HepG2 (cell line): ENCODE results near the gene MAPK8. TPM values are rescaled to one million over a fixed set of nuclear protein-coding genes. Genes with fewer than 3 reads are reported as not detected.

ENCODE experiments used
- ATAC-seq: fragments of 200-7000 bp; cut with Tn5 transposase; 3 replicates; pipeline ENCODE4 v1.9.1; 2020; ENCODE audit warnings: mild to moderate bottlenecking, moderate library complexity
- BruUV-seq: library from RNA; stranded (reverse); fragments of 400-500 nt; replicated peaks from 2 replicates; lab custom pipeline; 2021; lab: Mats Ljungman, UMichigan
- CTCF ChIA-PET: fragments of 300-600 bp; formaldehyde crosslinking; extraction: SDS; loops from one replicate; lab custom pipeline; 2021; ENCODE audit warnings: low total read pairs, inconsistent platforms, low intra/inter-chr PET ratio; lab: Yijun Ruan, JAX
- POLR2A ChIA-PET: fragments of 350-600 bp; sonication (Branson Sonifier 250); formaldehyde crosslinking; loops from one replicate; lab custom pipeline; 2020; ENCODE audit warnings: antibody characterized with exemption, inconsistent platforms; lab: Yijun Ruan, JAX
- DNase-seq: peaks from one replicate; pipeline ENCODE4 v3.0.0-alpha.2; 2015; ENCODE audit warnings: low spot score
- FAIRE-seq: peaks from 3 replicates; lab custom pipeline; 2011; peaks lifted over from hg19 to GRCh38; lab: Jason Lieb, UNC
- H2AFZ ChIP-seq: one replicate; pipeline ENCODE4 v1.6.1; 2011; ENCODE audit warnings: low read length, inconsistent platforms
- H3K27ac ChIP-seq: fragments of 300-600 bp; 3 replicates; pipeline ENCODE4 v1.8.0; 2011; ENCODE audit warnings: mixed run types, mild to moderate bottlenecking, mixed read lengths, low read length, inconsistent platforms; ENCODE audit not compliant: insufficient read depth; ENCODE audit errors: extremely low read length
- H3K27me3 ChIP-seq, 2 experiments: fragments of 200-600 bp in 1 of 2; 2 replicates in 1 of 2; 3 replicates in 1 of 2; pipeline versions ENCODE4 v1.6.0 to v1.8.0; 2011; ENCODE audit warnings: low read length in 2 of 2, mild to moderate bottlenecking in 2 of 2, moderate library complexity in 2 of 2, inconsistent platforms in 1 of 2; ENCODE audit not compliant: insufficient read depth in 2 of 2, control insufficient read depth in 1 of 2
- H3K36me3 ChIP-seq, 2 experiments: fragments of 200-600 bp in 1 of 2; replicated peaks in 1 of 2; 2 replicates in 1 of 2; 3 replicates in 1 of 2; pipeline versions ENCODE4 v1.5.1 to v1.8.0; 2011; ENCODE audit warnings: low read length in 2 of 2, inconsistent platforms in 1 of 2; ENCODE audit not compliant: insufficient read depth in 2 of 2, control insufficient read depth in 1 of 2
- H3K4me1 ChIP-seq: 2 replicates; pipeline ENCODE4 v1.5.1; 2012; ENCODE audit warnings: low read length, inconsistent platforms; ENCODE audit not compliant: insufficient read depth
- H3K4me2 ChIP-seq: 2 replicates; pipeline ENCODE4 v1.6.0; 2011; ENCODE audit warnings: low read depth, low read length, inconsistent platforms
- H3K4me3 ChIP-seq, 3 experiments: fragments of 200-600 bp in 1 of 3; sonication (generic), shearing (Covaris generic) in 1 of 3; replicated peaks in 1 of 3; 2 replicates each; pipeline ENCODE4 v1.5.1; 2011 to 2016; ENCODE audit warnings: low read length in 3 of 3, inconsistent platforms in 2 of 3, low read depth in 2 of 3, mild to moderate bottlenecking in 2 of 3, control low read depth in 1 of 3, mixed read lengths in 1 of 3; ENCODE audit not compliant: insufficient read depth in 1 of 3
- H3K79me2 ChIP-seq: one replicate; pipeline ENCODE4 v1.6.1; 2011; ENCODE audit warnings: low read length, inconsistent platforms; ENCODE audit not compliant: insufficient read depth
- H3K9ac ChIP-seq: 2 replicates; pipeline ENCODE4 v1.6.0; 2011; ENCODE audit warnings: mild to moderate bottlenecking, low read depth, low read length, inconsistent platforms; ENCODE audit not compliant: insufficient read depth
- H3K9me3 ChIP-seq: 2 replicates; pipeline ENCODE4 v1.5.1; 2012; ENCODE audit warnings: mild to moderate bottlenecking, low read length
- H4K20me1 ChIP-seq: 2 replicates; pipeline ENCODE4 v1.6.0; 2011; ENCODE audit warnings: inconsistent platforms, mild to moderate bottlenecking, low read length, moderate library complexity; ENCODE audit not compliant: insufficient read depth
- IKZF1 ChIP-seq: fragments of 450-650 bp; IDR thresholded peaks from 2 replicates; pipeline ENCODE4 v1.7.1; 2016
- YY1 ChIP-seq: IDR thresholded peaks from 2 replicates; pipeline ENCODE4 v1.6.1; 2011; ENCODE audit warnings: low read length, low read depth, moderate library complexity, mild to moderate bottlenecking; ENCODE audit not compliant: insufficient read depth, insufficient replicate concordance
- ZKSCAN8 ChIP-seq: IDR thresholded peaks from 2 replicates; pipeline ENCODE4 v1.6.1; 2016; ENCODE audit warnings: borderline replicate concordance, missing genetic modification reagents, missing compliant biosample characterization
- ZNF3 ChIP-seq: IDR thresholded peaks from 2 replicates; pipeline ENCODE4 v1.7.0; 2017; ENCODE audit warnings: inconsistent platforms
- ZNF674 ChIP-seq: sonication (generic); formaldehyde crosslinking; IDR thresholded peaks from 2 replicates; pipeline ENCODE4 v1.5.0; 2020; ENCODE audit warnings: low read depth, mild to moderate bottlenecking, missing genetic modification reagents
- WGBS: methylation state at CpG from one replicate; pipeline ENCODE4 v1.1.6; 2017; ENCODE audit warnings: low lambda C conversion rate; 5-methylcytosine and 5-hydroxymethylcytosine counted together
- in situ Hi-C: cut with HindIII; loops from 2 replicates; pipeline ENCODE4 v1.10.0; 2017; ENCODE audit warnings: low pct_unique_long_range_greater_than_20kb; ENCODE audit not compliant: extremely low pct_ligation_motif_present
- intact Hi-C: fragments of 100-400 bp; cut with micrococcal nuclease; formaldehyde crosslinking; loops from one replicate; pipeline ENCODE4 v1.10.0; 2022; ENCODE audit not compliant: unreplicated experiment
- polyA plus RNA-seq, 8 experiments: library from polyadenylated mRNA; depleted of rRNA in 3 of 8; stranded (reverse) in 7 of 8; unstranded in 1 of 8; fragments of >200 nt; fragmentation: Illumina TruSeq in 4 of 8; extraction: Trizol in 4 of 8; gene quantifications; 2 replicates each; pipeline versions ENCODE4 v1.2.1 to v1.2.3, GENCODE V29; 2011 to 2016; ENCODE audit warnings: low read depth in 4 of 8, missing spikeins in 1 of 8, mixed read lengths in 1 of 8; ENCODE audit not compliant: insufficient read depth in 1 of 8
- total RNA-seq, 5 experiments: library from RNA; depleted of rRNA; stranded (reverse); fragments of >200 nt; fragmentation: Illumina TruSeq; extraction: Trizol; gene quantifications; 2 replicates each; pipeline ENCODE4 v1.2.3, GENCODE V29; 2016; ENCODE audit warnings: low read depth in 1 of 5
- TF ChIP-seq, protein P1 (sequence below): sonication (generic); formaldehyde crosslinking; IDR thresholded peaks from 2 replicates; pipeline ENCODE4 v1.4.0; 2020; ENCODE audit warnings: missing genetic modification reagents

MAPK8 gene
- total and polyA plus RNA-seq, 2 of the 13 experiments (the other 11 are each of a cell fraction or from before 2014, with no cell fraction given): 41.6 to 47.3 TPM

DNA sequence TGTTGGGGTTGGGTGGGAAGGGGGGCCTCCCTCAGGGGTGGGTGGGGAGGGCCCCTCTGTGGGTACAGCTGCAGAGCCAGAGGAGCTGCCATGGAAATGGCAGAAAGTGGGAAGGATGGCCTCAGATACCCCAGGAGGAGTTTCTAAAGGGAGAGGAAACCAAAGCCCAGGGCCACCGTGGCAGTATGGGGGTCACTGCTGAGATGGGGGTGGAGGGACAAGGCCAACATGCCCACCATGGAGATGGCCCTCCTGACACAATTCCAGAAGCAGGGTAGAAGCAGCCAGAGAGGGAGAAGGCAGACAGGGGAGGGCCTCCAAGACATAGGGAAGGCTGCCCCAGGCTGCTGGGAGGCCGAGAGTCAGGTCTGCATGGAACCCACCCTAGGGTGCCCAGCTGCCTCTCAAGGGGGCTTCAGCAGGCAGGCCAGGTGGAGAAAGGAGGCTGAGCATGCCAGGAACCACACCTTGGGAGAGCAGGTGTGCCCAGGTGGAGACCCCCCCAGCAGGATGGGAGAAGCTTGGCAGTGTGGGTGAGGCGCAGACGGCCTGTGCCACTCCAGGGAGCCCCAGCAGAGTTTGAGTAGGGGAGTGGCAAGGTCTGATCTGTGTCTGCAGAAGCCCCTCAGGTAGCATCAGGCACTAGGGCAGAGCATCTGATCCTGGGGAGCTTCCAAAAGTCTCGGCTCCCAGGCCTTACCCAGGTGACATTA is 151.6 kb downstream of the MAPK8 start (continued):
- TF ChIP-seq YY1 (no peak), ZNF3 (CRISPR knock-in tag) (no peak), IKZF1 (no peak), ZKSCAN8 (no peak)
- TF ChIP-seq, protein P1, sequence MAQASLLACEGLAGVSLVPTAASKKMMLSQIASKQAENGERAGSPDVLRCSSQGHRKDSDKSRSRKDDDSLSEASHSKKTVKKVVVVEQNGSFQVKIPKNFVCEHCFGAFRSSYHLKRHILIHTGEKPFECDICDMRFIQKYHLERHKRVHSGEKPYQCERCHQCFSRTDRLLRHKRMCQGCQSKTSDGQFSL (CRISPR knock-in tag): no peak

DNA sequence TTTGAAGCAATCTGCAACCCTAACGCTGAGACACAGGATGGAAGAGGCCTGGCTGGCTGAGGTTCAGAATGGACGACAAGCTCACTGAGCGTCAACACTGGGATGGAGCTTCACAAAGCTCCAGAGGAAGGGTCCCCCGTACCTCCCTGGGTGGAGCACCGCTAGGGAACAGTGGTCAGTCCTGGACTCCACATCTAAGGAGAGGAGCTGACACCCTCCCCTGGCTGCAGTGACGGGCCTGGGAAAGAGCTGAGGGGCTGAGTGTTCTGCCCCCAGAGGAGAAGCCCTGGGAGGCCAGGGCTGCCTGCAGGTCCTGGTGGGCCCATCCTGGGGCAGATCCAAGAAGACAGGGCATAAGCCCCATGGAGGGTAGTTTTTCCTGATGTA is 152.2 kb downstream of the MAPK8 start:
- DNase-seq (no peak), FAIRE-seq (no peak), ATAC-seq (no peak)
- H3K4me1 ChIP-seq: peaks cover 17% of the 10 kb centered on the region
- no TSS peak for BruUV-seq
- no peaks in the 10 kb centered on the region for H3K36me3 ChIP-seq
- H3K4me3 ChIP-seq: no peak overlapping the region
- H3K9ac ChIP-seq: no peak overlapping the region
- H3K27ac ChIP-seq: no peak overlapping the region
- no peaks in the 10 kb centered on the region for H3K79me2 ChIP-seq
- in situ Hi-C loops: no loop called here
- H3K27me3 ChIP-seq: peaks cover 0 to 13% of the 10 kb centered on the region in 2 experiments; a peak in 1 of 5 replicates
- H2AFZ ChIP-seq: no peak overlapping the region
- intact Hi-C loops: no loop called here
- H3K4me2 ChIP-seq: no peak overlapping the region
- H4K20me1 ChIP-seq: no peaks in the 10 kb centered on the region
- H3K9me3 ChIP-seq: no peaks in the 10 kb centered on the region
- WGBS: 50% methylated on average over 1 of the region's 6 CpGs
- POLR2A ChIA-PET: no interaction called here
- CTCF ChIA-PET: no interaction called here
- no peak for TF ChIP-seq ZNF674 (CRISPR knock-in tag)
